Posterior vena cava (tissue), 2 donors: ENCODE results near the gene PNLIPRP2. TPM values are rescaled to one million over a fixed set of nuclear protein-coding genes. Genes with fewer than 3 reads are reported as not detected.

ENCODE experiments used
- DNase-seq: peaks from one replicate; pipeline ENCODE4 v3.0.0-alpha.2; 2020; ENCODE audit warnings: low spot score
- intact Hi-C, 2 donors: fragments of 100-400 bp; cut with DNase I; formaldehyde crosslinking; loops; one replicate each; pipeline versions ENCODE4 v1.14.1 to v1.14.2; 2022 to 2023
- total RNA-seq, 2 donors: library from RNA; stranded (reverse); fragmentation: NEBNext Ultra II Directional; extraction: Animal tissue kit (Norgen Biotek cat#: 25700); gene quantifications; one replicate each; pipeline ENCODE4 v1.2.1, GENCODE V29; 2021
- donor health status: DM: yes; HTN: yes; CAD: no.
- donor health status: DM: yes; HTN: yes; CAD: no.

PNLIPRP2 gene
- total RNA-seq, 2 donors from 2014 or later, result 1.3 TPM; not detected in 1

- intact Hi-C loops, result no loop called here
These were observed 10.2 kb upstream of the PNLIPRP2 start for GRCh38 chr10:116610443-116611152.

GRCh38 chr10:116611153-116611545 lies 9.6 kb upstream of the PNLIPRP2 start:
- intact Hi-C loops, result no loop called here
- no peak for DNase-seq

More at GRCh38 chr10:116610443-116611152, 10.2 kb upstream of the PNLIPRP2 start:
- no peak for DNase-seq

GRCh38 chr10:116612107-116612769 lies 8.5 kb upstream of the PNLIPRP2 start:
- DNase-seq, result no peak
- intact Hi-C loops, result no loop called here

- DNase-seq, result no peak
- intact Hi-C loops, result no loop called here
These were observed 7.3 kb upstream of the PNLIPRP2 start for GRCh38 chr10:116613471-116613870.

GRCh38 chr10:116614796-116615195 lies 6.0 kb upstream of the PNLIPRP2 start:
- intact Hi-C loops, result no loop called here
- DNase-seq, result no peak

- intact Hi-C loops, result no loop called here
- no peak for DNase-seq
These were observed 5.5 kb upstream of the PNLIPRP2 start for GRCh38 chr10:116615199-116615776.

GRCh38 chr10:116621476-116621875 lies 723 bp downstream of the PNLIPRP2 start:
- intact Hi-C loops, result no loop called here
- no peak for DNase-seq

GRCh38 chr10:116621934-116622655 lies 1.3 kb downstream of the PNLIPRP2 start:
- DNase-seq, result no peak
- intact Hi-C loops, result no loop called here

GRCh38 chr10:116625845-116626244 lies 5.1 kb downstream of the PNLIPRP2 start:
- DNase-seq, result no peak
- intact Hi-C loops, result no loop called here

- no peak for DNase-seq
- intact Hi-C loops, result no loop called here
These were observed 6.1 kb downstream of the PNLIPRP2 start for GRCh38 chr10:116626815-116627214.

GRCh38 chr10:116627386-116627933 lies 6.7 kb downstream of the PNLIPRP2 start:
- no peak for DNase-seq
- intact Hi-C loops, result no loop called here

GRCh38 chr10:116629340-116629739 lies 8.6 kb downstream of the PNLIPRP2 start:
- no peak for DNase-seq

GRCh38 chr10:116630020-116630419 lies 9.3 kb downstream of the PNLIPRP2 start:
- intact Hi-C loops, result no loop called here

More at GRCh38 chr10:116629340-116629739, 8.6 kb downstream of the PNLIPRP2 start:
- intact Hi-C loops, result no loop called here

GRCh38 chr10:116631871-116632295 lies 11.1 kb downstream of the PNLIPRP2 start:
- DNase-seq, result no peak
- intact Hi-C loops, result no loop called here

More at GRCh38 chr10:116630020-116630419, 9.3 kb downstream of the PNLIPRP2 start:
- DNase-seq, result no peak

- no peak for DNase-seq
- intact Hi-C loops, result no loop called here
These were observed 12.0 kb downstream of the PNLIPRP2 start for GRCh38 chr10:116632596-116633215.

GRCh38 chr10:116633216-116633600 lies 12.5 kb downstream of the PNLIPRP2 start:
- intact Hi-C loops, result no loop called here
- no peak for DNase-seq

- no peak for DNase-seq
These were observed 13.6 kb downstream of the PNLIPRP2 start for GRCh38 chr10:116634126-116634975.

GRCh38 chr10:116636385-116636784 lies 15.6 kb downstream of the PNLIPRP2 start:
- intact Hi-C loops, result no loop called here

More at GRCh38 chr10:116634126-116634975, 13.6 kb downstream of the PNLIPRP2 start:
- intact Hi-C loops, result no loop called here

More at GRCh38 chr10:116636385-116636784, 15.6 kb downstream of the PNLIPRP2 start:
- DNase-seq, result no peak
